PFSK-1 (cell line): Measurements from ENCODE around the gene TMEM132D.

Experiments used
- FOXP2 ChIP-seq: optimal IDR thresholded peaks from 2 replicates; pipeline ENCODE3; 2011; ENCODE audit warnings: borderline replicate concordance, control low read depth, inconsistent platforms; ENCODE audit not compliant: insufficient read depth; ENCODE audit errors: extremely low read length, extremely low read depth
- POLR2AphosphoS5 ChIP-seq: IDR thresholded peaks from 2 replicates; pipeline ENCODE4 v1.6.1; 2012; ENCODE audit warnings: low read depth, mild to moderate bottlenecking, control low read depth, low read length, moderate library complexity
- REST ChIP-seq, 2 experiments: IDR thresholded peaks; 2 replicates each; pipeline versions ENCODE4 v1.6.1 to v1.8.0; 2011 to 2012; ENCODE audit warnings: low read depth in 2 of 2, low read length in 2 of 2, control low read depth in 1 of 2, inconsistent platforms in 1 of 2, mild to moderate bottlenecking in 1 of 2, moderate library complexity in 1 of 2; ENCODE audit not compliant: insufficient read depth in 1 of 2
- SIN3A ChIP-seq: IDR thresholded peaks from 2 replicates; pipeline ENCODE4 v1.6.1; 2012; ENCODE audit warnings: mild to moderate bottlenecking, low read length, moderate library complexity, borderline replicate concordance; ENCODE audit not compliant: insufficient read depth
- TAF1 ChIP-seq: IDR thresholded peaks from 2 replicates; pipeline ENCODE4 v1.6.1; 2012; ENCODE audit warnings: low read length, control low read depth, borderline replicate concordance; ENCODE audit not compliant: insufficient read depth

GRCh38 chr12:129106772-129107171 is 797.1 kb downstream of the TMEM132D start:
- TF ChIP-seq REST (IDR thresholded peaks at IDR 0.05; ENCODE audit: insufficient read depth in 1 of 2, low read depth in 2 of 2, low read length in 2 of 2) = no peak
- no peak for TF ChIP-seq TAF1
- no peak for TF ChIP-seq POLR2AphosphoS5
- no peak for TF ChIP-seq SIN3A
- no peak for TF ChIP-seq FOXP2
